ENCODE results near the gene TBC1D19. TPM values are rescaled to one million over a fixed set of nuclear protein-coding genes. Genes with fewer than 3 reads are reported as not detected.

TBC1D19 gene
- total and polyA plus RNA-seq, 8 donors, result 1.8 to 8.2 (median 4.3) TPM

DNA sequence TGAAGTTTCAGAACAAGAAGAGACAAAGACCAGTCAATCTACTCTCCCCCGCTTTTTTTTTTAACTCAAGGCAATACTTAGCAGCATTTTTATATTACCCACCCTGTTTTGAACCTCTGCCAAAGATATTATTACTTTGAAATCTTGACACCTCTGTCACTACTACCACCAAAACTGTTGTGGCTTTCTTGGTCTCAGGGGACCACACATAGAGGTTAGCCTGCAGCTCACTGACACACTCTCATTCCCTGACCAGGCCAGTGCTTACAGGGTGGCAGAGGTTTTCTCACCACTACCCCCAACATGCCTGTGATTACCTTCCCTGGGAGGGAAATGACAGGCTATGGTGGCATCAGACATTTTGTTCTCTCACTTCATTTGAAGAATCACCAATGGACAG, 139.3 kb downstream of the TBC1D19 start:
- no peak for ATAC-seq
- Histone ChIP-seq H3K36me3 (peaks cover 0 to 4% (median 0%) of the 10 kb centered on the region in 3 donors), H3K4me1 (no peaks in the 10 kb centered on the region), H3K27me3 (no peaks in the 10 kb centered on the region), H3K9me3 (no peaks in the 10 kb centered on the region), H3K4me3 (no peak overlapping the region), H3K27ac (no peak overlapping the region)
- WGBS, 2 donors, result 95% methylated on average over 1 of the region's 1 CpG
- no peak for DNase-seq
- TF ChIP-seq, protein P1, sequence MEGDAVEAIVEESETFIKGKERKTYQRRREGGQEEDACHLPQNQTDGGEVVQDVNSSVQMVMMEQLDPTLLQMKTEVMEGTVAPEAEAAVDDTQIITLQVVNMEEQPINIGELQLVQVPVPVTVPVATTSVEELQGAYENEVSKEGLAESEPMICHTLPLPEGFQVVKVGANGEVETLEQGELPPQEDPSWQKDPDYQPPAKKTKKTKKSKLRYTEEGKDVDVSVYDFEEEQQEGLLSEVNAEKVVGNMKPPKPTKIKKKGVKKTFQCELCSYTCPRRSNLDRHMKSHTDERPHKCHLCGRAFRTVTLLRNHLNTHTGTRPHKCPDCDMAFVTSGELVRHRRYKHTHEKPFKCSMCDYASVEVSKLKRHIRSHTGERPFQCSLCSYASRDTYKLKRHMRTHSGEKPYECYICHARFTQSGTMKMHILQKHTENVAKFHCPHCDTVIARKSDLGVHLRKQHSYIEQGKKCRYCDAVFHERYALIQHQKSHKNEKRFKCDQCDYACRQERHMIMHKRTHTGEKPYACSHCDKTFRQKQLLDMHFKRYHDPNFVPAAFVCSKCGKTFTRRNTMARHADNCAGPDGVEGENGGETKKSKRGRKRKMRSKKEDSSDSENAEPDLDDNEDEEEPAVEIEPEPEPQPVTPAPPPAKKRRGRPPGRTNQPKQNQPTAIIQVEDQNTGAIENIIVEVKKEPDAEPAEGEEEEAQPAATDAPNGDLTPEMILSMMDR (IDR thresholded peaks at IDR 0.05), result no peak
- intact Hi-C loops (cut with DNase I), result no loop called here
- FAIRE-seq, result no peak

DNA sequence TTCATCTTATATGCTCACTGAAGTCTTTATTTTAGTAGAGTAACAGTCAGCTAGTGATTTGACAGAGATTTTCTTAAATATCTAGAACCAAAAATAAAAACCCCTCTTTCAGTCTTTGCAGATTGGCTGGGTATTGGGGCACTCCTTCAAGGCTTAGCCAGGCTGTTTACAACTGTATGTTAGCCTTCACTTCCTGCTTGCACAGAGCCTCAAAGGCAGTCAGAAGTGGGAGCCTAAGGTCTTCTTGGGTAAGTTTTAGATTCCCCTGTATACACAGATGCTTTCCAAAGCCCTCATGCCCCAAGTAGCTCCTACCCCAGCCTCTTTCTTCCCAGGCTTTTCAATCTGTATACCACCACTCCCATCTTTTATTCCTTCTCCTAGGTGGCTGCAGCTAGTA, 140.7 kb downstream of the TBC1D19 start:
- H3K9me3 ChIP-seq, result no peaks in the 10 kb centered on the region
- no peak for ATAC-seq
- TF ChIP-seq, protein P1 (IDR thresholded peaks at IDR 0.05), result no peak
- H3K4me3 ChIP-seq, result no peak overlapping the region
- DNase-seq, result no peak
- FAIRE-seq, result no peak
- peaks cover 0 to 4% (median 0%) of the 10 kb centered on the region in 3 donors for H3K36me3 ChIP-seq
- intact Hi-C loops (cut with DNase I), result no loop called here
- no peak overlapping the region for H3K27ac ChIP-seq
- no peaks in the 10 kb centered on the region for H3K4me1 ChIP-seq
- H3K27me3 ChIP-seq, result no peaks in the 10 kb centered on the region

DNA sequence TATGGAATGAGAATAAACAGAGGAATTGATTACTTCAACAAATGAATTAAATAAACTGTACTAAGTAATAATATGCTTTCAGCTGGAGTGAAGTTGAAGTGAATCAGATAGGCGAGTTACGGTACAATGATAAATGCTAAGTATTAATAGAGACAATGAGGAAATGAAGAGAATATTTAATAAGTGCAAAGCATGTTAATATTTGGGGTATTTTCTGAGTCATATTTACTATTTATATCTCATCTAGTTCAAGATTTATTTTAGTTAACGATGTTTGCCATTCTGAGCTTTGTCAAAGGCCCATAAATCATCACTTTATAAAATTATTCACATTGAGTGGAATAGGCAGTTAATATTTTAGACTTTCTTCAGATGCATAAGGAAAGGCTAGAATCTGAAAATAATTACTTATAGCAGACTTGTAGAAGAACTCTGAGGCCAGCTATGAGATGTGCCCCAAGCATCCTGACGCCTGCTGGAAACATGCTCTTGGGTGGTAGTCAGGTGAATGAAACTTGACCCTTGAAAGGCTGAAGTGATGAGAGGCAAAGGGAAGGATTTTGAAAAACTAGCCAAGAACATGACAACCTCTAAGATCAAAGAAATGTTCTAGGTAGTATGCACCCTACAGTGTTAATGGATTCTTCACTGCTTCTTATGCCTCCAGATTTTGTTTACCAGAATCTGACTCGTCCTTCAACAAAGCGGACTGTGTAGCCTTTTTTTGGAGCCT, 142.9 kb downstream of the TBC1D19 start:
- 75 to 77% methylated on average over 6 of the region's 6 CpGs for WGBS, 2 donors

GRCh38 chr4:26727844-26728243, 144.0 kb downstream of the TBC1D19 start:
- FAIRE-seq (no peak), ATAC-seq (no peak), DNase-seq (no peak)
- H3K27me3 ChIP-seq, result no peaks in the 10 kb centered on the region
- no peak overlapping the region for H3K27ac ChIP-seq
- no peaks in the 10 kb centered on the region for H3K4me1 ChIP-seq
- no peak overlapping the region for H3K4me3 ChIP-seq
- no peaks in the 10 kb centered on the region for H3K9me3 ChIP-seq
- H3K36me3 ChIP-seq, result peaks cover 0 to 4% (median 0%) of the 10 kb centered on the region in 3 donors
- TF ChIP-seq, protein P1 (IDR thresholded peaks at IDR 0.05), result no peak
- intact Hi-C loops (cut with DNase I), result no loop called here

More for the DNA sequence above, 142.9 kb downstream of the TBC1D19 start:
- Histone ChIP-seq H3K27ac (no peak overlapping the region), H3K27me3 (no peaks in the 10 kb centered on the region), H3K4me1 (no peaks in the 10 kb centered on the region), H3K9me3 (no peaks in the 10 kb centered on the region), H3K4me3 (no peak overlapping the region), H3K36me3 (peaks cover 0 to 4% (median 0%) of the 10 kb centered on the region in 3 donors)
- ATAC-seq (no peak), DNase-seq (no peak), FAIRE-seq (no peak)
- TF ChIP-seq, protein P1 (IDR thresholded peaks at IDR 0.05), result no peak
- intact Hi-C loops (cut with DNase I), result no loop called here

DNA sequence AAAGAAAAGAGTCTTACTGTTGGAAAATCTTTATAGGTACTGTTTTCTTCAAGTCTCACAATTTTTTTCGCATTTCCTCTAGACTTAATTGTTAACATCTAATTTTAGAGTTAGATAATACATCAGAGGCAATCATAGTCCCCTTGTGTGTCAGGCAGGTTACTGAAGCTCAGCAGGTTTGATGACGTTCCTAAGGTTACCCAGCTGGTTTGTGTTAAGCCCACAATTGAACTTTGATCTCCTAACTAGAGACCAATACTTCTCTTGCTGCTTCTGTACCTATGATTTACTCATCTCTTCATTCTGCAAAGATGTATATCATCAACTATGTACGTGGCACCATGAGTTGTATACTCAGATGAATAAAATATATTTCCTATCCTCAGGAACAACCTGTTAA, 145.1 kb downstream of the TBC1D19 start:
- H3K27ac ChIP-seq, result no peak overlapping the region
- DNase-seq, result no peak
- FAIRE-seq, result no peak
- no peak for ATAC-seq
- intact Hi-C loops (cut with DNase I), result no loop called here
- 90 to 92% methylated on average over 3 of the region's 3 CpGs for WGBS, 2 donors
- no peaks in the 10 kb centered on the region for H3K9me3 ChIP-seq
- H3K4me3 ChIP-seq, result no peak overlapping the region
- no peaks in the 10 kb centered on the region for H3K27me3 ChIP-seq
- H3K4me1 ChIP-seq, result no peaks in the 10 kb centered on the region
- H3K36me3 ChIP-seq, result peaks cover 0 to 4% (median 0%) of the 10 kb centered on the region in 3 donors
- TF ChIP-seq, protein P1 (IDR thresholded peaks at IDR 0.05), result no peak
